ENCODE results near the gene KLK4. TPM values are rescaled to one million over a fixed set of nuclear protein-coding genes. Genes with fewer than 3 reads are reported as not detected.

KLK4 gene
- total and polyA plus RNA-seq, 10 of the 15 experiments (the other 5 are each of a cell fraction or from before 2014, with no cell fraction given): 0.06 to 0.31 TPM; not detected in 8

GRCh38 chr19:50906217-50906616 is 5.0 kb downstream of the KLK4 start:
- ChIA-PET POLR2A (no interaction called here), RAD21 (ENCODE audit: unreplicated experiment) (interaction anchor here (1.2 to 1.6 kb wide), 3 partner anchors 15 to 86 kb away, joined by 4 to 16 read pairs (median 6); no protein-coding TSS in a partner anchor), CTCF (interaction anchor here (0.8 to 3.2 kb wide), 19 partner anchors 9 to 350 kb away, joined by 3 to 42 read pairs (median 4); no protein-coding TSS in a partner anchor), SMC1A (ENCODE audit: uncharacterized antibody, unreplicated experiment) (interaction anchor here (0.7 to 3.8 kb wide), 4 partner anchors 15 to 121 kb away, joined by 3 to 32 read pairs (median 4); no protein-coding TSS in a partner anchor)
- Histone ChIP-seq H3K79me2 (ENCODE audit: control insufficient read depth, insufficient read depth, low read length) (no peaks in the 10 kb centered on the region), H3K4me2 (ENCODE audit: control insufficient read depth, insufficient read depth) (no peak overlapping the region), H3K27me3 (replicated peaks in 1 of 2; ENCODE audit: control insufficient read depth in 2 of 2, insufficient read depth in 2 of 2, low read length in 1 of 2) (peaks cover 0 to 1% of the 10 kb centered on the region in 2 experiments; a peak in 2 of 4 replicates), H2AFZ (ENCODE audit: control insufficient read depth, low read depth, low read length) (no peak overlapping the region), H3K9me3 (replicated peaks; ENCODE audit: control insufficient read depth, insufficient read depth, low read length) (no peaks in the 10 kb centered on the region; the same call in 2 of the 3 replicates), H3K4me3 (no peak overlapping the region), H3K36me3 (ENCODE audit: control insufficient read depth in 2 of 2, insufficient read depth in 2 of 2, low read length in 1 of 2) (no peaks in the 10 kb centered on the region), H3K9ac (ENCODE audit: control insufficient read depth, insufficient read depth, low read length) (no peak overlapping the region), H3K27ac (ENCODE audit: control insufficient read depth, insufficient read depth) (no peak overlapping the region), H4K20me1 (ENCODE audit: control insufficient read depth, insufficient read depth) (no peaks in the 10 kb centered on the region), H3K4me1 (ENCODE audit: control insufficient read depth, insufficient read depth, low read length) (no peaks in the 10 kb centered on the region)
- 1% methylated on average over 5 of the region's 5 CpGs for WGBS (ENCODE audit: insufficient coverage, insufficient replicate concordance, low lambda C conversion rate, missing lambda C conversion rate)
- FAIRE-seq: peak; percentile 74
- no TSS peak for BruUV-seq (replicated peaks)
- TF ChIP-seq SMAD5 (IDR thresholded peaks at IDR 0.05; ENCODE audit: low read depth): no peak
- no peak for TF ChIP-seq NR2C2 (IDR thresholded peaks at IDR 0.05; ENCODE audit: borderline replicate concordance, control insufficient read depth, insufficient read length, low read depth)
- TF ChIP-seq ATF7 (IDR thresholded peaks at IDR 0.05; ENCODE audit: low read depth): no peak
- TF ChIP-seq IKZF2 (IDR thresholded peaks at IDR 0.05): no peak
- no peak for TF ChIP-seq KDM1A (IDR thresholded peaks at IDR 0.05; ENCODE audit: borderline replicate concordance)
- TF ChIP-seq SMC3 (IDR thresholded peaks at IDR 0.05; ENCODE audit: borderline replicate concordance, low read length): peak; percentile 49; the same call in 1 of the 2 replicates
- no peak for TF ChIP-seq SREBF1 (IDR thresholded peaks at IDR 0.05; ENCODE audit: low read length)
- TF ChIP-seq TCF7 (IDR thresholded peaks at IDR 0.05; ENCODE audit: borderline replicate concordance): no peak
- peak; percentile 50 for TF ChIP-seq RAD21 (IDR thresholded peaks at IDR 0.05; ENCODE audit: insufficient read depth, low read depth, low read length)
- TF ChIP-seq CHD4 (IDR thresholded peaks at IDR 0.05): no peak
- TF ChIP-seq, protein P1, sequence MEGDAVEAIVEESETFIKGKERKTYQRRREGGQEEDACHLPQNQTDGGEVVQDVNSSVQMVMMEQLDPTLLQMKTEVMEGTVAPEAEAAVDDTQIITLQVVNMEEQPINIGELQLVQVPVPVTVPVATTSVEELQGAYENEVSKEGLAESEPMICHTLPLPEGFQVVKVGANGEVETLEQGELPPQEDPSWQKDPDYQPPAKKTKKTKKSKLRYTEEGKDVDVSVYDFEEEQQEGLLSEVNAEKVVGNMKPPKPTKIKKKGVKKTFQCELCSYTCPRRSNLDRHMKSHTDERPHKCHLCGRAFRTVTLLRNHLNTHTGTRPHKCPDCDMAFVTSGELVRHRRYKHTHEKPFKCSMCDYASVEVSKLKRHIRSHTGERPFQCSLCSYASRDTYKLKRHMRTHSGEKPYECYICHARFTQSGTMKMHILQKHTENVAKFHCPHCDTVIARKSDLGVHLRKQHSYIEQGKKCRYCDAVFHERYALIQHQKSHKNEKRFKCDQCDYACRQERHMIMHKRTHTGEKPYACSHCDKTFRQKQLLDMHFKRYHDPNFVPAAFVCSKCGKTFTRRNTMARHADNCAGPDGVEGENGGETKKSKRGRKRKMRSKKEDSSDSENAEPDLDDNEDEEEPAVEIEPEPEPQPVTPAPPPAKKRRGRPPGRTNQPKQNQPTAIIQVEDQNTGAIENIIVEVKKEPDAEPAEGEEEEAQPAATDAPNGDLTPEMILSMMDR (IDR thresholded peaks at IDR 0.05 in 2 of 3, conservative IDR thresholded peaks at IDR 0.05 in 1 of 3; ENCODE audit: control insufficient read depth in 2 of 3, extremely low read depth in 1 of 3, insufficient read depth in 1 of 3, low read depth in 3 of 3, low read length in 3 of 3): peak; percentile 60 to 78 (median 60)
- no peak for TF ChIP-seq MEF2A (IDR thresholded peaks at IDR 0.05; ENCODE audit: insufficient read depth, low read depth, low read length)
- DNase-seq (ENCODE audit: low read depth, low spot score): no peak
- intact Hi-C loops (cut with micrococcal nuclease; ENCODE audit: unreplicated experiment) (no loop called here), in situ Hi-C loops (cut with MboI) (no loop called here)
- ATAC-seq: peak; percentile 72

All from GM12878 (cell line).